Esophagus squamous epithelium (tissue), 5 donors: ENCODE data around the gene NR1H2. TPM values are rescaled to one million over a fixed set of nuclear protein-coding genes. Genes with fewer than 3 reads are reported as not detected.

Source experiments
- DNase-seq: peaks from one replicate; lab custom pipeline; 2025; lab: John Stamatoyannopoulos, UW
- H3K27ac ChIP-seq, 4 donors: fragments of 200-600 bp; sonication (generic); one replicate each; pipeline ENCODE4 v1.5.1; 2016 to 2019; ENCODE audit warnings: mild to moderate bottlenecking in 1 of 4
- H3K27me3 ChIP-seq, 4 donors: fragments of 200-600 bp; sonication (generic); 1 replicate in 3 of 4; 2 replicates in 1 of 4; pipeline versions ENCODE4 v1.5.1 to v1.6.0; 2017 to 2021; ENCODE audit warnings: antibody characterized with exemption in 1 of 4
- H3K36me3 ChIP-seq, 3 donors: fragments of 200-600 bp; sonication (generic); one replicate each; pipeline ENCODE4 v1.5.1; 2016 to 2019
- H3K4me1 ChIP-seq, 3 donors: fragments of 200-600 bp; sonication (generic); one replicate each; pipeline ENCODE4 v1.5.1; 2017 to 2019
- H3K4me3 ChIP-seq, 4 donors: fragments of 200-600 bp; sonication (generic); 1 replicate in 3 of 4; 2 replicates in 1 of 4; pipeline ENCODE4 v1.5.1; 2016 to 2019; ENCODE audit warnings: mild to moderate bottlenecking in 2 of 4, moderate library complexity in 1 of 4
- H3K9me3 ChIP-seq, 3 donors: fragments of 200-600 bp; sonication (generic); one replicate each; pipeline ENCODE4 v1.5.1; 2016 to 2019
- CTCF ChIP-seq, 6 experiments: fragments of 450-650 bp in 4 of 6; fragments of 200-600 bp in 2 of 6; sonication (generic) in 2 of 6; IDR thresholded peaks; one replicate each; pipeline ENCODE4 v1.5.1; 2016 to 2019; ENCODE audit warnings: antibody characterized with exemption in 6 of 6, mild to moderate bottlenecking in 4 of 6, moderate library complexity in 4 of 6
- POLR2A ChIP-seq, 4 donors: fragments of 450-650 bp; IDR thresholded peaks; one replicate each; pipeline ENCODE4 v1.6.1; 2017; ENCODE audit warnings: antibody characterized with exemption in 4 of 4, mild to moderate bottlenecking in 4 of 4, moderate library complexity in 3 of 4
- WGBS, 2 donors: methylation state at CpG; one replicate each; pipeline ENCODE4 v1.1.5; 2018; 5-methylcytosine and 5-hydroxymethylcytosine counted together
- intact Hi-C: fragments of 100-400 bp; cut with DNase I; formaldehyde crosslinking; loops from one replicate; pipeline ENCODE4 v1.15.0; 2022
- total RNA-seq, 4 donors: library from RNA; depleted of rRNA; stranded (reverse); fragments of >200 nt; gene quantifications; one replicate each; pipeline ENCODE4 v1.1.0, GENCODE V29; 2016
- donor health status: DM: yes; HTN: yes; CAD: no.

NR1H2 gene
- total RNA-seq, 4 donors from 2014 or later = 48.6 to 84.1 (median 68.1) TPM

GRCh38 chr19:50358483-50359327 is 17.6 kb upstream of the NR1H2 start:
- H3K27ac ChIP-seq = peak overlapping the region in 3 of 4 donors; percentile 82 to 87 (median 83)
- H3K27me3 ChIP-seq = peaks cover 0 to 15% (median 0%) of the 10 kb centered on the region in 4 donors
- DNase-seq = no peak
- peak overlapping the region; percentile 26 to 62 (median 40) for H3K4me3 ChIP-seq
- no peaks in the 10 kb centered on the region for H3K36me3 ChIP-seq
- WGBS, 2 donors = 43 to 48% methylated on average over 24 to 35 of the region's 54 CpGs
- H3K4me1 ChIP-seq = peaks cover 0 to 25% (median 0%) of the 10 kb centered on the region in 3 donors
- H3K9me3 ChIP-seq = no peaks in the 10 kb centered on the region
- TF ChIP-seq POLR2A (IDR thresholded peaks at IDR 0.05) = peak in 1 of 4 donors; percentile 48
- no peak for TF ChIP-seq CTCF (IDR thresholded peaks at IDR 0.05)
- intact Hi-C loops = no loop called here

- no peaks in the 10 kb centered on the region for H3K9me3 ChIP-seq
- DNase-seq = no peak
- 89% methylated on average over 4 of the region's 11 CpGs; no CpG with 5 or more reads in 1 of the 2 donors for WGBS, 2 donors
- no peaks in the 10 kb centered on the region for H3K36me3 ChIP-seq
- TF ChIP-seq POLR2A (IDR thresholded peaks at IDR 0.05) = no peak
- H3K27me3 ChIP-seq = peaks cover 0 to 15% (median 0%) of the 10 kb centered on the region in 4 donors
- H3K4me1 ChIP-seq = peaks cover 0 to 25% (median 0%) of the 10 kb centered on the region in 3 donors
- no peak overlapping the region for H3K4me3 ChIP-seq
- H3K27ac ChIP-seq = no peak overlapping the region
- intact Hi-C loops = no loop called here
Measured at GRCh38 chr19:50359328-50359818, 16.9 kb upstream of the NR1H2 start.

GRCh38 chr19:50361290-50362029 is 14.8 kb upstream of the NR1H2 start:
- no peak for DNase-seq
- Histone ChIP-seq H3K27ac (no peak overlapping the region), H3K4me1 (peaks cover 0 to 25% (median 0%) of the 10 kb centered on the region in 3 donors), H3K9me3 (no peaks in the 10 kb centered on the region), H3K27me3 (peaks cover 0 to 15% (median 0%) of the 10 kb centered on the region in 4 donors), H3K4me3 (no peak overlapping the region), H3K36me3 (no peaks in the 10 kb centered on the region)
- WGBS, 2 donors = 74 to 80% methylated on average over 4 to 6 of the region's 7 CpGs
- TF ChIP-seq POLR2A (IDR thresholded peaks at IDR 0.05) = no peak
- no peak for TF ChIP-seq CTCF (IDR thresholded peaks at IDR 0.05)
- intact Hi-C loops = no loop called here

GRCh38 chr19:50362030-50362412 is 14.2 kb upstream of the NR1H2 start:
- no peak overlapping the region for H3K4me3 ChIP-seq
- H3K36me3 ChIP-seq = no peaks in the 10 kb centered on the region
- no peak overlapping the region for H3K27ac ChIP-seq
- no peak for DNase-seq
- no peak for TF ChIP-seq POLR2A (IDR thresholded peaks at IDR 0.05)
- peaks cover 0 to 25% (median 0%) of the 10 kb centered on the region in 3 donors for H3K4me1 ChIP-seq
- intact Hi-C loops = no loop called here
- peaks cover 0 to 15% (median 0%) of the 10 kb centered on the region in 4 donors for H3K27me3 ChIP-seq
- H3K9me3 ChIP-seq = no peaks in the 10 kb centered on the region
- 75 to 85% methylated on average over 4 to 7 of the region's 7 CpGs for WGBS, 2 donors

GRCh38 chr19:50362656-50363424 is 13.4 kb upstream of the NR1H2 start:
- Histone ChIP-seq H3K27ac (no peak overlapping the region), H3K4me1 (peaks cover 0 to 21% (median 0%) of the 10 kb centered on the region in 3 donors), H3K27me3 (peaks cover 0 to 9% (median 0%) of the 10 kb centered on the region in 4 donors), H3K9me3 (no peaks in the 10 kb centered on the region), H3K36me3 (no peaks in the 10 kb centered on the region), H3K4me3 (no peak overlapping the region)
- 59% methylated on average over 9 to 11 of the region's 11 CpGs for whole genome bisulfite sequencing, 2 donors
- no peak for DNase-seq
- intact Hi-C loops = no loop called here
- TF ChIP-seq CTCF (IDR thresholded peaks at IDR 0.05) (no peak), POLR2A (IDR thresholded peaks at IDR 0.05) (no peak)
